Measurements from ENCODE around the gene CAMK2G. TPM values are rescaled to one million over a fixed set of nuclear protein-coding genes. Genes with fewer than 3 reads are reported as not detected.

The CAMK2G gene
- total RNA-seq, 2 experiments from 2014 or later: 34.4 to 38.4 TPM

- ATAC-seq (ENCODE audit: poor library complexity): no peak
- POLR2A ChIA-PET: interaction anchor here (0.8 to 10.2 kb wide), 4 partner anchors 9 to 49 kb away, joined by 4 to 244 read pairs (median 6); a partner anchor contains a TSS
- no peak for DNase-seq
- H3K4me1 ChIP-seq (ENCODE audit: insufficient read depth, low read length): peaks cover 39% of the 10 kb centered on the region
- no peak for TF ChIP-seq CTCF (IDR thresholded peaks at IDR 0.05)
- no peaks in the 10 kb centered on the region for H3K9me3 ChIP-seq (ENCODE audit: control insufficient read depth in 1 of 2, insufficient read depth in 1 of 2, low read length in 2 of 2)
- peaks cover 65% of the 10 kb centered on the region for H3K4me1 Mint-ChIP-seq (ENCODE audit: low read depth)
- no peak overlapping the region for H3K4me3 ChIP-seq (ENCODE audit: low read length)
- intact Hi-C loops (cut with DNase I, micrococcal nuclease): loop anchor here in 1 of 2 experiments (5.0 kb wide), 1 partner anchor 1433 kb away; the partner anchor contains the start of gene VDAC2
- peaks cover 50% of the 10 kb centered on the region for H3K36me3 ChIP-seq (ENCODE audit: insufficient read depth, low read length)
- H3K27ac Mint-ChIP-seq: no peak overlapping the region
- no peak overlapping the region for H3K4me3 Mint-ChIP-seq
- CTCF ChIA-PET: interaction anchor here (1.2 to 2.5 kb wide), 2 partner anchors 10 to 101 kb away, joined by 3 to 11 read pairs; no protein-coding TSS in a partner anchor
- H3K27me3 Mint-ChIP-seq: no peaks in the 10 kb centered on the region
- no peaks in the 10 kb centered on the region for H3K9me3 Mint-ChIP-seq
- no peaks in the 10 kb centered on the region for H3K27me3 ChIP-seq (ENCODE audit: control insufficient read depth in 1 of 2, insufficient read depth in 2 of 2, low read length in 2 of 2)
- H3K27ac ChIP-seq (ENCODE audit: low read depth in 1 of 2, low read length in 2 of 2): no peak overlapping the region
- H3K36me3 Mint-ChIP-seq (ENCODE audit: low read depth): peaks cover 45% of the 10 kb centered on the region
These were observed 95.3 kb downstream of the CAMK2G start for GRCh38 chr10:73779018-73779417.

- CTCF ChIA-PET: interaction anchor here (3.3 kb wide), 1 partner anchor 12 kb away, joined by 12 read pairs; the partner anchor contains the start of gene ZSWIM8
- DNase-seq: peak in 3 of 14 experiments; percentile 29 to 78 (median 47)
- ATAC-seq (ENCODE audit: poor library complexity): no peak
- no peak for TF ChIP-seq CTCF (IDR thresholded peaks at IDR 0.05)
- H3K4me1 Mint-ChIP-seq (ENCODE audit: low read depth): peaks cover 66% of the 10 kb centered on the region
- intact Hi-C loops (cut with DNase I, micrococcal nuclease): loop anchor here in 1 of 2 experiments (2.0 to 5.0 kb wide), 3 partner anchors 30 to 1438 kb away; partner anchors contain the start of genes SEC24C and VDAC2
- H3K9me3 Mint-ChIP-seq: no peaks in the 10 kb centered on the region
- H3K4me3 Mint-ChIP-seq: peak overlapping the region; percentile 96
- H3K36me3 ChIP-seq (ENCODE audit: insufficient read depth, low read length): peaks cover 61% of the 10 kb centered on the region
- H3K36me3 Mint-ChIP-seq (ENCODE audit: low read depth): peaks cover 71% of the 10 kb centered on the region
- H3K27me3 ChIP-seq (ENCODE audit: control insufficient read depth in 1 of 2, insufficient read depth in 2 of 2, low read length in 2 of 2): no peaks in the 10 kb centered on the region
- H3K27ac ChIP-seq (ENCODE audit: low read depth in 1 of 2, low read length in 2 of 2): no peak overlapping the region
- H3K4me1 ChIP-seq (ENCODE audit: insufficient read depth, low read length): peaks cover 39% of the 10 kb centered on the region
- peak overlapping the region; percentile 90 for H3K4me3 ChIP-seq (ENCODE audit: low read length)
- peak overlapping the region; percentile 40 for H3K27ac Mint-ChIP-seq
- H3K27me3 Mint-ChIP-seq: no peaks in the 10 kb centered on the region
- H3K9me3 ChIP-seq (ENCODE audit: control insufficient read depth in 1 of 2, insufficient read depth in 1 of 2, low read length in 2 of 2): no peaks in the 10 kb centered on the region
- POLR2A ChIA-PET: no interaction called here
These were observed 99.7 kb downstream of the CAMK2G start for GRCh38 chr10:73774637-73775036.

- Histone ChIP-seq H3K27me3 (ENCODE audit: control insufficient read depth in 1 of 2, insufficient read depth in 2 of 2, low read length in 2 of 2) (no peaks in the 10 kb centered on the region), H3K4me3 (ENCODE audit: low read length) (peak overlapping the region; percentile 90), H3K36me3 (ENCODE audit: insufficient read depth, low read length) (peaks cover 54% of the 10 kb centered on the region), H3K27ac (ENCODE audit: low read depth in 1 of 2, low read length in 2 of 2) (peak overlapping the region; percentile 91 to 92), H3K4me1 (ENCODE audit: insufficient read depth, low read length) (peaks cover 49% of the 10 kb centered on the region), H3K9me3 (ENCODE audit: control insufficient read depth in 1 of 2, insufficient read depth in 1 of 2, low read length in 2 of 2) (no peaks in the 10 kb centered on the region)
- peak overlapping the region; percentile 96 for H3K4me3 Mint-ChIP-seq
- peak; percentile 8 for ATAC-seq (ENCODE audit: poor library complexity)
- peak overlapping the region; percentile 97 for H3K27ac Mint-ChIP-seq
- intact Hi-C loops (cut with DNase I, micrococcal nuclease): loop anchor here (2.0 to 5.0 kb wide), 2 partner anchors 37 to 104 kb away; partner anchors contain the start of gene NDST2 (in 2 of the 2)
- no peaks in the 10 kb centered on the region for H3K9me3 Mint-ChIP-seq
- no peak for TF ChIP-seq CTCF (IDR thresholded peaks at IDR 0.05)
- peak in 2 of 14 experiments; percentile 30 to 43 for DNase-seq
- H3K27me3 Mint-ChIP-seq: no peaks in the 10 kb centered on the region
- peaks cover 77% of the 10 kb centered on the region for H3K36me3 Mint-ChIP-seq (ENCODE audit: low read depth)
- ChIA-PET POLR2A (interaction anchor here (0.5 to 7.6 kb wide), 19 partner anchors 11 to 1437 kb away, joined by 3 to 244 read pairs (median 4); partner anchors contain the start of genes CAMK2G, CHCHD1, NDST2 and SEC24C), CTCF (interaction anchor here (0.6 to 3.8 kb wide), 9 partner anchors 8 to 106 kb away, joined by 3 to 24 read pairs (median 9); partner anchors contain the start of genes CHCHD1, SEC24C and ZSWIM8)
- H3K4me1 Mint-ChIP-seq (ENCODE audit: low read depth): peaks cover 74% of the 10 kb centered on the region
These were observed 101.0 kb downstream of the CAMK2G start for GRCh38 chr10:73773152-73773879.

Measured in CD4-positive, alpha-beta T cell (primary cell).